Measurements from ENCODE around the gene SLC41A1. TPM values are rescaled to one million over a fixed set of nuclear protein-coding genes. Genes with fewer than 3 reads are reported as not detected.

The SLC41A1 gene
- total RNA-seq = 24.0 and 25.3 TPM in 2 replicates

DNA sequence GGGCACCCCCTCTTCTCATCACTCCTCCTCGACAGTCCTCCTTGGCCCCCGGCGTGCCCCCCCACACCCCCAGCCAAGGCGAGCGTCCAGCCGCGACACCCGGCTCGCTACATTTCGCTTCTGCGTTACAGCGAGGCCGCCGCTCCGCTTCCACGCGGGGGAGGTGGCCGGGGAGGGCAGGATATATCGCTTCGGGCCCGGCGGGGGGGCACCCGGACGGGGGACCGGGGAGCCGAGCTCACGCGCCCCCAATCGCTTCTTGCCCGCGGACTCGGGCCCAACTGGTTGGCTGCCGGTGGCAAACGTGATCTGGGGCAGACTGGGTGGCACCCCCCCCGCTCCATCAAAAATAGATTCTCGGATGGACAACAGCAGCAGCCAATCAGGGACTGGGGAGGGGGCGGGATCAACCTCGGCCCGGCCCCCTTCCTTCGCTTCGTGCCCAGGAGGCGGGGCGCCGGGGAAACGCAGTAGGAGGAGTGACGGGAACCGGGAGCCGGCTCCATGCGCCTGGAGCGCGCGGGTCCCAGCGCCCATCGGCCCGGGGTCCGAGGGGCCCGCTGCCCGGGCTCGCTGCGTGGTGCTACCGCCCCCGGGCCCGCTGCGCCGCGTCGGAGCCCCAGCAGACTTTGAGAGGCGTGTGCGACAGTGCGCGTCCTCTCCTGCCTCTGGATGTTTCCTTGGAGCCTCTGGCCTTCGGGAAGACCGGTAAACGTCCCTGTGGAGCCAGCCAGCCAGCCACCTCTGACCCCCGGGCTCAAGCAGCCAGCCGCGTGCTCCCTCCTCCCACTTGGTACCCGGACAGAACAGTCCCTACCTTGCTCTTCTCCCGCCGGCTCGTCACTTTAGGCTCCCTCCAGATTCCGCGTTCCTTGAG lies at the start of gene SLC41A1:
TSS of gene SLC41A1 (minus strand) at position 321 of the 877 bp plus-strand sequence. CDS start 2,757 bp downstream, outside the sequence.

DNA sequence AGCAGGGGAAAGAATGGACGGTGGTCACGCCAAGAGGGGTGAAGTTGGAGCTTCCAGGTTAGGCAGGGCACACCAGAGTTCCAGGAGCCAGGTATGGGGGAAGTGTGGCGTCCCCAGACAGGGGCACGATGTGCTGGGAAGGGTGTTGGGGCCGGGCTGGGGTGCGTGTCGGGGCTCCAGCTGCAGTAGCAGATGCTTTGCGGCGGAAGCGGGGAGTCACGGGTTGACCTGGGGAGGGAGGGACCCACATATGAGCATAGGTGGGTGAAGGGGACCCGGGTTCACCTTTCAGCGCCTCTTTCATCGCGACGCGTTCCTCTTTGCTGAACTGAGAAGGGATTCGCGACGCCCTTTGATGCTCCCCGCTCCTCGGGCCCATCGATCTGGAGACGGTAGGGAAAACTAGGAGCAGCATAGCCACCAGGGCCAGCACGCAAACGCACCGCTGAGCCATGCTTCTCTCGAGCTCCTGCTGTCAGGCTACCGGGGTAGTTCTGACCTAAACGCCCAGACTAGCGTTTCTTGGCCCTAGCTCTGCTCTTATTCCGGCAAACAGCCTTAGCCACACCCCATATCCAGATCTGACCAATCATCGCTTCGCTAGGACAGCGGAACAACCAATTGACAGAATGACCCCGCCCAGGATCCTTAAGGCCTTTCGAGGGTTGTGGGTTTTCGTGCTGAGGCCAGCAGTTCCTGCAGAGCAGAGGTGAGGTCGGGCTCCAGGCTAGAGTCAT lies 36.8 kb upstream of the SLC41A1 start, which contains the start of gene PM20D1:
TSS of gene PM20D1 (minus strand) at position 514 of the 737 bp plus-strand sequence. CDS start at position 454, 60 bp downstream.

DNA sequence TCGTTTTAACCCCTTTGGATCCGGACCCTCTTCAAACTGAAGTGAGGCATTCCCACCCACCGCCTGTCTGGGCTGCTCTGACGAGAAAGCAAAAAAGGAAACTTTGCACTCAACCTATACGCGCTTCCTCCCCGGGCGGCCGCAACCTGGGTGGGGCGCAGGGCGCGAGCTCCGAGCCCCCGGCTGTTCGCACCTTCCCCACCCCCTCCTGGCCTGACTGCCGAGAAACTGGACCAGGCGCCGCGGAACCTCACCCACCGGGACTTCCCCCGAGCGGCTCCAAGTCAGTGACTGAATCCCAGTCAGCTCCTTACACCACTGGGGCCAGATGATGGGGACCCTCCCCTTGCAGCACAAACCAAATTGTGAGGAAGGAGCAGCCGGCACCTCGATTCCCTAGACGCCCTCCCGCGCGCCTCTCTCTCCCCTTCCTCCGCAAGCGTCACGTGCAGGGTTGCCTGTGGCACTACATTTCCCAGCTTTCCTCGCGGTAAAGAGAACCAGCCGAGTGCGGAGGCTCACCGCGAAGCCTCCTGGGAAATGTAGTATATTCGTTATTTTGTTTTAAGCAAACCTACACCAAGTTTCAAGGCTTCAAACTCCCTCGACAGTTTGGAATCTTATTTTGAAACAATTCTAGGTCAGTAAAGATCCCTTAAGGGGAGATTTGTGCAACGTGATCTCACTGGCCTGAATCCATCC lies 37.8 kb downstream of the SLC41A1 start, which contains the start of gene RAB29:
TSS of gene RAB29 (minus strand) at position 468 of the 702 bp plus-strand sequence. CDS start 526 bp downstream, outside the sequence.

DNA sequence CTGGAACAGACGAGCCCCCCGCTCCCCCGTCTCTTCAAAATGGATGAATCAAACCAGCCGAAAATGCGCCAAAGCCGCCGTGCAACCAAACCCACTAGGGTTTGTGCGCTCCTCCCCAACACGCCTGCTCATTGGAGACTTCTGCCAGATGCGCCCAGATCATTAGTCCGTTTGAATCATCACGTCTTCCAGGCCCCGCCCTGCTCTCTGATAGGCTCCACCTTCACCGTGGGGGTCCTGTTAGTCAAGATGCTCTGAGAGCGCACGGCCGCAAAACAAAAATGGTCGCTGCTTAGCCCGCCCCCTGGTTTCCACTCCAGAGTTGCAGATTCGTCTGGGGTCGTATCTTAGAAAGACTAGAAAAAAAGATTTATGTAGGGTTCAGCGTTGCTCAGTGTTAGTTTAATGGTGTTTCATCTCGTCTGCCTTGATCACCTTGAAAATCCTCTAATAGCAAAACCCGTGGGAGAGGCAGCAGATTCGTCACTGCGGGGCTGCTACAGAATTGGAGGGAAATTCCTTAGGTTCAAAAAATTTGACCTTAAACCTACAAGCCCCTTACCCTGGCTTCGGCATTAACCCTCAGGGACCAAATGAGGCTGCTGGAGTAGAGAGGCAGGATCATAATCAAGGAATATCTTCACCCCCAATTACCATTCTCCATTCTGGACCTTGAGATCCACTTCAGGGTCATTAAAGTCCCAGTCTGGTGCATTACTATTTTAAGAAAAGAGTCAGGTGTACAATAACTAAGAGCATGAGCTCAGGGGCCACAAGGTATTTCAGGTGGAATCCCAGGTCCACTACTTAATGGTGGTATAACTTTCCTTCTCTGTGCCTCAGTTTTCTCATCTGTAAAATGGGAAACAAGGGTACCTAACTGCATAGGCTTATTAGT lies 62.6 kb downstream of the SLC41A1 start, which contains the start of gene NUCKS1:
TSS of gene NUCKS1 (minus strand) at position 45 of the 898 bp plus-strand sequence. CDS start 209 bp downstream, outside the sequence.

Other genes with a start within 250 kb of the SLC41A1 start
- 22.2 and 29.4 TPM in 2 replicates for gene ELK4, start 181.2 kb downstream of the SLC41A1 start, total RNA-seq
- gene SLC45A3, start 132.7 kb downstream of the SLC41A1 start, total RNA-seq = 0.73 and 1.1 TPM in 2 replicates
- 160 and 181 TPM in 2 replicates for gene NUCKS1, start 63.0 kb downstream of the SLC41A1 start, total RNA-seq
- gene RAB29, start 37.7 kb downstream of the SLC41A1 start, total RNA-seq = 37.2 and 37.5 TPM in 2 replicates
- gene PM20D1, start 36.9 kb upstream of the SLC41A1 start, total RNA-seq = not detected in 2 replicates
- gene SLC26A9, start 130.3 kb upstream of the SLC41A1 start, total RNA-seq = 0.12 TPM in 1 of 2 replicates, not detected in the other
- gene RAB7B, start 190.2 kb upstream of the SLC41A1 start, total RNA-seq = 13.1 and 13.8 TPM in 2 replicates
- not detected in 2 replicates for gene CTSE, start 210.7 kb upstream of the SLC41A1 start, total RNA-seq
- gene RHEX, start 240.0 kb upstream of the SLC41A1 start, total RNA-seq = not detected in 2 replicates

Measured in hair follicle dermal papilla cell (primary cell).